HL-60 (cell line): ENCODE data around the gene ZSWIM6.

Source experiments
- CTCF ChIP-seq: IDR thresholded peaks from one replicate; pipeline ENCODE4 v1.5.1; 2011; ENCODE audit warnings: low read length, control low read depth, inconsistent platforms; ENCODE audit not compliant: insufficient read depth
- GABPA ChIP-seq: IDR thresholded peaks from 2 replicates; pipeline ENCODE4 v1.6.1; 2012; ENCODE audit warnings: low read depth
- POLR2AphosphoS5 ChIP-seq: IDR thresholded peaks from 2 replicates; pipeline ENCODE4 v1.6.1; 2012; ENCODE audit warnings: low read depth
- REST ChIP-seq: IDR thresholded peaks from 2 replicates; pipeline ENCODE4 v1.6.1; 2012; ENCODE audit warnings: low read depth; ENCODE audit not compliant: insufficient replicate concordance
- SPI1 ChIP-seq: IDR thresholded peaks from 2 replicates; pipeline ENCODE4 v1.6.1; 2012; ENCODE audit warnings: low read depth, mild to moderate bottlenecking, borderline replicate concordance

GRCh38 chr5:61385627-61386026 lies 53.6 kb downstream of the ZSWIM6 start:
- TF ChIP-seq CTCF = no peak
- TF ChIP-seq GABPA = no peak
- TF ChIP-seq REST = no peak
- TF ChIP-seq POLR2AphosphoS5 = no peak
- no peak for TF ChIP-seq SPI1
